NT2/D1 (cell line): ENCODE results near the gene GPAT3.

Experiments used
- SUZ12 ChIP-seq: IDR thresholded peaks from 2 replicates; pipeline ENCODE4 v1.6.1; 2011; ENCODE audit not compliant: insufficient read length, insufficient read depth; ENCODE audit errors: extremely low read depth
- YY1 ChIP-seq: IDR thresholded peaks from 2 replicates; pipeline ENCODE4 v1.6.1; 2011; ENCODE audit not compliant: insufficient read length, insufficient read depth

DNA sequence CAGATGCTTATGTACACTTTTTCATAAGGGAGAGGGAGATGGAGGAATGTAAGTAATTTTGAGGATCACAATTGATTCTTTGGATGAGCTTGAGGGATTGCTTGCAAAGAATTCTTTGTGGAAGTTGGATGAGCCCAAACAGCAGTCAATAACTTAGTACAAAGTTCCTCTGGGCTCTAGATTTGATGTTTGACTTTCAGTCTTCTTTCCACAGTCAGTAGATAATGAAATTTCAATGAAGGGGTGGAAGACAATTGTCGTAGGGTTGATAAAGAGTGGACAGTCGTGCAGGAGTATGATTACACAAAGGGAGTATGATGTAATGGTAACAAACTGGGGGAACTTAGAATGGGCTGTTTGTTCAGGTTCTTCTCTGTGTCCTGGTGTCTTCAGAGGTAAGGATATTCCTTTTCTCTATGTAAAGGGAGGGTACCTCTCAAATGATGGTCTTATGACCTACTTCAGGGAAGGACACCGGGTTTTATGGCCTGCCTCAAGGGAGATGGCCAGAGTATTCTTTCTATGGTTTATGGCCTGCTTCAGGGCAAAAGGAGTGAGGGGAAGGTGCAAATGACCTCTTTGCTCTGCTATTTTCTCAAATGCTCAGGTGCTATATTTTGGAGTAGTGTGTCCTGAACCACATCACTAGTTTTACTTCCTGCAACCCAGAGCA lies 49.3 kb upstream of the GPAT3 start:
- TF ChIP-seq SUZ12 (no peak), YY1 (no peak)
